CD4-positive, alpha-beta T cell (primary cell): ENCODE results near the gene ARL6IP1. TPM values are rescaled to one million over a fixed set of nuclear protein-coding genes. Genes with fewer than 3 reads are reported as not detected.

ENCODE experiments used
- ATAC-seq: fragments of 200-7000 bp; cut with Tn5 transposase; one replicate; pipeline ENCODE4 v1.10.0; 2022; ENCODE audit warnings: mild to moderate bottlenecking; ENCODE audit not compliant: poor library complexity
- CTCF ChIA-PET: fragments of 350-600 bp; sonication (Branson Sonifier 250); formaldehyde crosslinking; loops from one replicate; lab custom pipeline; 2021; ENCODE audit warnings: antibody characterized with exemption, inconsistent platforms; lab: Charles Lee
- POLR2A ChIA-PET: fragments of 350-600 bp; sonication (Branson Sonifier 250); formaldehyde crosslinking; loops from one replicate; lab custom pipeline; 2021; ENCODE audit warnings: antibody characterized with exemption, inconsistent platforms; lab: Charles Lee
- DNase-seq, 14 experiments: peaks; one replicate each; pipeline ENCODE4 v3.0.0-alpha.2; 2013 to 2020; ENCODE audit warnings: mixed read lengths in 2 of 14
- H3K27ac ChIP-seq, 2 donors: one replicate each; pipeline versions ENCODE4 v1.5.1 to v1.7.0; 2013; ENCODE audit warnings: low read length in 2 of 2, low read depth in 1 of 2, mild to moderate bottlenecking in 1 of 2
- H3K27me3 ChIP-seq, 2 experiments: 1 replicate in 1 of 2; 2 replicates in 1 of 2; pipeline versions ENCODE4 v1.6.1 to v1.7.0; 2013; ENCODE audit warnings: low read length in 2 of 2, control low read depth in 1 of 2, mild to moderate bottlenecking in 1 of 2, moderate library complexity in 1 of 2; ENCODE audit not compliant: insufficient read depth in 2 of 2, control insufficient read depth in 1 of 2
- H3K36me3 ChIP-seq: one replicate; pipeline ENCODE4 v1.6.1; 2013; ENCODE audit warnings: low read length, control low read depth; ENCODE audit not compliant: insufficient read depth
- H3K4me1 ChIP-seq: one replicate; pipeline ENCODE4 v1.6.1; 2013; ENCODE audit warnings: low read length, control low read depth; ENCODE audit not compliant: insufficient read depth
- H3K4me3 ChIP-seq: one replicate; pipeline ENCODE4 v1.5.1; 2013; ENCODE audit warnings: mild to moderate bottlenecking, low read length, moderate library complexity
- H3K9me3 ChIP-seq, 2 experiments: 1 replicate in 1 of 2; 2 replicates in 1 of 2; pipeline versions ENCODE4 v1.6.1 to v1.7.0; 2013; ENCODE audit warnings: low read length in 2 of 2, mild to moderate bottlenecking in 2 of 2, control low read depth in 1 of 2, moderate library complexity in 1 of 2; ENCODE audit not compliant: control insufficient read depth in 1 of 2, insufficient read depth in 1 of 2
- H3K27ac Mint-ChIP-seq: one replicate; pipeline ENCODE4 v1.8.0; 2020; ENCODE audit warnings: mixed read lengths
- H3K27me3 Mint-ChIP-seq: one replicate; pipeline ENCODE4 v1.8.0; 2021; ENCODE audit warnings: mixed read lengths
- H3K36me3 Mint-ChIP-seq: one replicate; pipeline ENCODE4 v1.8.0; 2021; ENCODE audit warnings: low read depth, mixed read lengths
- H3K4me1 Mint-ChIP-seq: one replicate; pipeline ENCODE4 v1.8.0; 2021; ENCODE audit warnings: low read depth, mixed read lengths
- H3K4me3 Mint-ChIP-seq: one replicate; pipeline ENCODE4 v1.8.0; 2020; ENCODE audit warnings: mild to moderate bottlenecking, mixed read lengths
- H3K9me3 Mint-ChIP-seq: one replicate; pipeline ENCODE4 v1.8.0; 2020; ENCODE audit warnings: mixed read lengths
- CTCF ChIP-seq: fragments of 200-600 bp; IDR thresholded peaks from one replicate; pipeline ENCODE4 v1.8.0; 2022; ENCODE audit warnings: antibody characterized with exemption, mild to moderate bottlenecking
- intact Hi-C, 2 experiments: fragments of 100-400 bp; cut with DNase I in 1 of 2; cut with micrococcal nuclease in 1 of 2; formaldehyde crosslinking; loops; one replicate each; pipeline versions ENCODE4 v1.15.1 to v1.9.0; 2023 to 2025; cut with DNase I, micrococcal nuclease
- total RNA-seq, 174 experiments: library from RNA in 2 of 174; stranded (reverse) in 2 of 174; gene quantifications; one replicate each; pipeline ENCODE4 v1.2.3 and lab custom pipeline; 2021 to 2026

ARL6IP1 gene
- total RNA-seq, 2 experiments from 2014 or later = 109 to 111 TPM

- Histone ChIP-seq H3K4me1 (no peaks in the 10 kb centered on the region), H3K9me3 (no peaks in the 10 kb centered on the region), H3K36me3 (peaks cover 87% of the 10 kb centered on the region), H3K4me3 (no peak overlapping the region), H3K27me3 (no peaks in the 10 kb centered on the region), H3K27ac (no peak overlapping the region)
- no peaks in the 10 kb centered on the region for H3K4me1 Mint-ChIP-seq
- TF ChIP-seq CTCF = no peak
- intact Hi-C loops = no loop called here
- no peaks in the 10 kb centered on the region for H3K9me3 Mint-ChIP-seq
- peaks cover 93% of the 10 kb centered on the region for H3K36me3 Mint-ChIP-seq
- no peaks in the 10 kb centered on the region for H3K27me3 Mint-ChIP-seq
- ChIA-PET POLR2A (no interaction called here), CTCF (interaction anchor here (1.0 kb wide), 1 partner anchor 41 kb away, joined by 4 read pairs; the partner anchor contains the start of gene ARL6IP1)
- ATAC-seq = no peak
- peak overlapping the region; percentile 1 for H3K27ac Mint-ChIP-seq
- DNase-seq = no peak
- no peak overlapping the region for H3K4me3 Mint-ChIP-seq
Measured at GRCh38 chr16:18841833-18842525, 40.6 kb upstream of the ARL6IP1 start.

- intact Hi-C loops = no loop called here
- TF ChIP-seq CTCF = no peak
- ATAC-seq (no peak), DNase-seq (no peak)
- peaks cover 93% of the 10 kb centered on the region for H3K36me3 Mint-ChIP-seq
- ChIA-PET CTCF (interaction anchor here (0.8 to 1.1 kb wide), 2 partner anchors 36 to 37 kb away, joined by 3 to 4 read pairs; no protein-coding TSS in a partner anchor), POLR2A (no interaction called here)
- peaks cover 89% of the 10 kb centered on the region for H3K36me3 ChIP-seq
- no peak overlapping the region for H3K27ac ChIP-seq
- H3K4me3 Mint-ChIP-seq = no peak overlapping the region
- no peaks in the 10 kb centered on the region for H3K27me3 ChIP-seq
- no peaks in the 10 kb centered on the region for H3K9me3 ChIP-seq
- H3K27ac Mint-ChIP-seq = peak overlapping the region; percentile 24
- H3K4me3 ChIP-seq = no peak overlapping the region
- H3K4me1 Mint-ChIP-seq = no peaks in the 10 kb centered on the region
- H3K9me3 Mint-ChIP-seq = no peaks in the 10 kb centered on the region
- no peaks in the 10 kb centered on the region for H3K27me3 Mint-ChIP-seq
- no peaks in the 10 kb centered on the region for H3K4me1 ChIP-seq
Measured at GRCh38 chr16:18839555-18839954, 38.2 kb upstream of the ARL6IP1 start.

GRCh38 chr16:18836702-18837101 lies 35.4 kb upstream of the ARL6IP1 start:
- DNase-seq (no peak), ATAC-seq (no peak)
- intact Hi-C loops = no loop called here
- ChIA-PET CTCF (interaction anchor here (0.6 to 0.9 kb wide), 2 partner anchors 35 to 71 kb away, joined by 3 to 4 read pairs; partner anchors contain the start of gene ARL6IP1), POLR2A (no interaction called here)
- Mint-ChIP-seq H3K4me3 (no peak overlapping the region), H3K4me1 (no peaks in the 10 kb centered on the region), H3K27me3 (no peaks in the 10 kb centered on the region), H3K36me3 (peaks cover 94% of the 10 kb centered on the region), H3K9me3 (no peaks in the 10 kb centered on the region), H3K27ac (no peak overlapping the region)
- no peak for TF ChIP-seq CTCF
- Histone ChIP-seq H3K36me3 (peaks cover 97% of the 10 kb centered on the region), H3K27ac (no peak overlapping the region), H3K9me3 (no peaks in the 10 kb centered on the region), H3K27me3 (no peaks in the 10 kb centered on the region), H3K4me1 (no peaks in the 10 kb centered on the region), H3K4me3 (no peak overlapping the region)
